Colonic mucosa (tissue), 4 donors: ENCODE results near the gene MAP7D1. TPM values are rescaled to one million over a fixed set of nuclear protein-coding genes. Genes with fewer than 3 reads are reported as not detected.

ENCODE experiments used
- DNase-seq: peaks from one replicate; pipeline ENCODE4 v3.0.0-alpha.2; 2020
- H3K27ac ChIP-seq: fragments of 200-600 bp; one replicate; pipeline ENCODE4 v1.8.0; 2021
- H3K27me3 ChIP-seq: fragments of 200-600 bp; one replicate; pipeline ENCODE4 v1.8.0; 2021
- H3K36me3 ChIP-seq: fragments of 200-600 bp; one replicate; pipeline ENCODE4 v1.8.0; 2021
- H3K4me1 ChIP-seq: fragments of 200-600 bp; one replicate; pipeline ENCODE4 v1.8.0; 2021; ENCODE audit warnings: mild to moderate bottlenecking
- H3K4me3 ChIP-seq: fragments of 200-600 bp; one replicate; pipeline ENCODE4 v1.8.0; 2021
- H3K9ac ChIP-seq, 2 donors: one replicate each; pipeline ENCODE4 v1.7.0; 2013; ENCODE audit warnings: control low read depth in 2 of 2, low read depth in 2 of 2, low read length in 2 of 2
- H3K9me3 ChIP-seq: fragments of 200-600 bp; one replicate; pipeline ENCODE4 v1.8.0; 2021
- intact Hi-C: fragments of 100-400 bp; cut with DNase I; formaldehyde crosslinking; loops from one replicate; pipeline ENCODE4 v1.14.1; 2022
- total RNA-seq, 2 donors: library from RNA; stranded (reverse); fragmentation: NEBNext Ultra II Directional in 1 of 2; extraction: Animal tissue kit (Norgen Biotek cat#: 25700) in 1 of 2; gene quantifications; one replicate each; pipeline ENCODE4 v1.2.1, GENCODE V29; 2021
- TF ChIP-seq, protein P1 (sequence below): fragments of 200-600 bp; IDR thresholded peaks from one replicate; pipeline ENCODE4 v1.8.0; 2022; ENCODE audit warnings: antibody characterized with exemption, mild to moderate bottlenecking
- donor health status: healthy.
- donor health status: DM: no; HTN: no; CAD: no.
- donor health status: DM: no; HTN: no; CAD: no.

MAP7D1 gene
- total RNA-seq, 2 donors from 2014 or later = 37.7 to 50.0 TPM

DNA sequence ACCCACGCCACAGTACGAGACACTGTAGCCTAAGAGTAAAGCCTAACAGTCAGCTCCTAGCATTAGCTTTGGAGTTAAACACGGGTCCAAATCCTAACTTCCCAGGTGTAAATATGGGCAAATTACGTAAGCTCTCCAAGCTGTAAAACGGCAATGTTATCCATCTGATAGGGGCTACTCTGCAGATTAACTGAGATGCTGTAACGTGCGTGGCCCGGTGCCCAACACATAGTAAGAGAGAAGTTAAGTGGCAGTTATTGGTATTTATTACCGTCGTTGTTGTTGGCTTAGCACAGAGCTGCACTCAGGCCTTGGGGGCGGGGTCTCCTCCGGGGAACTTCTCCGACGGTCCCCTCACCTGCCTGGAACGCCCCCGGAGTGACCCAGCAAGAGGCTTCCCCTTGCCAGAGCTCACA lies 7.1 kb upstream of the MAP7D1 start:
- TF ChIP-seq, protein P1, sequence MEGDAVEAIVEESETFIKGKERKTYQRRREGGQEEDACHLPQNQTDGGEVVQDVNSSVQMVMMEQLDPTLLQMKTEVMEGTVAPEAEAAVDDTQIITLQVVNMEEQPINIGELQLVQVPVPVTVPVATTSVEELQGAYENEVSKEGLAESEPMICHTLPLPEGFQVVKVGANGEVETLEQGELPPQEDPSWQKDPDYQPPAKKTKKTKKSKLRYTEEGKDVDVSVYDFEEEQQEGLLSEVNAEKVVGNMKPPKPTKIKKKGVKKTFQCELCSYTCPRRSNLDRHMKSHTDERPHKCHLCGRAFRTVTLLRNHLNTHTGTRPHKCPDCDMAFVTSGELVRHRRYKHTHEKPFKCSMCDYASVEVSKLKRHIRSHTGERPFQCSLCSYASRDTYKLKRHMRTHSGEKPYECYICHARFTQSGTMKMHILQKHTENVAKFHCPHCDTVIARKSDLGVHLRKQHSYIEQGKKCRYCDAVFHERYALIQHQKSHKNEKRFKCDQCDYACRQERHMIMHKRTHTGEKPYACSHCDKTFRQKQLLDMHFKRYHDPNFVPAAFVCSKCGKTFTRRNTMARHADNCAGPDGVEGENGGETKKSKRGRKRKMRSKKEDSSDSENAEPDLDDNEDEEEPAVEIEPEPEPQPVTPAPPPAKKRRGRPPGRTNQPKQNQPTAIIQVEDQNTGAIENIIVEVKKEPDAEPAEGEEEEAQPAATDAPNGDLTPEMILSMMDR = no peak
- Histone ChIP-seq H3K27ac (peak overlapping the region; percentile 94), H3K9ac (peak overlapping the region; percentile 94 to 95), H3K4me1 (peaks cover 16% of the 10 kb centered on the region), H3K9me3 (no peaks in the 10 kb centered on the region), H3K27me3 (no peaks in the 10 kb centered on the region), H3K4me3 (peak overlapping the region; percentile 98), H3K36me3 (no peaks in the 10 kb centered on the region)
- no peak for DNase-seq
- intact Hi-C loops = no loop called here

- H3K9me3 ChIP-seq = no peaks in the 10 kb centered on the region
- intact Hi-C loops = no loop called here
- H3K9ac ChIP-seq = peak within 1 kb of the TSS; percentile 94 to 95
- peak within 1 kb of the TSS; percentile 98 for H3K4me3 ChIP-seq
- TF ChIP-seq, protein P1 = peak; percentile 90
- peaks cover 16% of the 10 kb centered on the region for H3K4me1 ChIP-seq
- peak within 1 kb of the TSS; percentile 94 for H3K27ac ChIP-seq
- H3K36me3 ChIP-seq = no peaks in the 10 kb centered on the region
- no peaks in the 10 kb centered on the region for H3K27me3 ChIP-seq
- DNase-seq = peak; percentile 100
Measured at GRCh38 chr1:36149237-36149972, 6.6 kb upstream of the MAP7D1 start, which contains the start of gene TRAPPC3. TRAPPC3 (minus strand) TSS chr1:36149486; CDS start chr1:36149378, 108 bp downstream.

- H3K27me3 ChIP-seq = no peaks in the 10 kb centered on the region
- peaks cover 16% of the 10 kb centered on the region for H3K4me1 ChIP-seq
- H3K9me3 ChIP-seq = no peaks in the 10 kb centered on the region
- no peak overlapping the region for H3K4me3 ChIP-seq
- no peak for DNase-seq
- H3K9ac ChIP-seq = peak overlapping the region; percentile 49 to 95
- intact Hi-C loops = loop anchor here (5.0 to 10.0 kb wide), 2 partner anchors 37 to 135 kb away; no protein-coding TSS in a partner anchor
- peak overlapping the region; percentile 94 for H3K27ac ChIP-seq
- no peaks in the 10 kb centered on the region for H3K36me3 ChIP-seq
- TF ChIP-seq, protein P1 = no peak
Measured at GRCh38 chr1:36149973-36150295, 6.0 kb upstream of the MAP7D1 start.

- H3K4me3 ChIP-seq = peak overlapping the region; percentile 1
- H3K9ac ChIP-seq = peak overlapping the region; percentile 49 to 95
- peaks cover 16% of the 10 kb centered on the region for H3K4me1 ChIP-seq
- H3K36me3 ChIP-seq = no peaks in the 10 kb centered on the region
- intact Hi-C loops = loop anchor here (5.0 to 10.0 kb wide), 2 partner anchors 37 to 134 kb away; no protein-coding TSS in a partner anchor
- DNase-seq = peak; percentile 93
- no peaks in the 10 kb centered on the region for H3K9me3 ChIP-seq
- no peaks in the 10 kb centered on the region for H3K27me3 ChIP-seq
- peak overlapping the region; percentile 94 for H3K27ac ChIP-seq
- TF ChIP-seq, protein P1 = no peak
Measured at GRCh38 chr1:36150296-36151133, 5.4 kb upstream of the MAP7D1 start.

- H3K27me3 ChIP-seq = no peaks in the 10 kb centered on the region
- peak overlapping the region in 1 of 2 donors; percentile 95 for H3K9ac ChIP-seq
- no peaks in the 10 kb centered on the region for H3K9me3 ChIP-seq
- no peaks in the 10 kb centered on the region for H3K36me3 ChIP-seq
- intact Hi-C loops = loop anchor here (5.0 to 10.0 kb wide), 2 partner anchors 36 to 134 kb away; no protein-coding TSS in a partner anchor
- H3K27ac ChIP-seq = peak overlapping the region; percentile 94
- H3K4me3 ChIP-seq = no peak overlapping the region
- peaks cover 16% of the 10 kb centered on the region for H3K4me1 ChIP-seq
- DNase-seq = no peak
- TF ChIP-seq, protein P1 = no peak
Measured at GRCh38 chr1:36151134-36151844, 4.7 kb upstream of the MAP7D1 start.
